Smooth muscle cell (in vitro differentiated cells): ENCODE measurements around the gene CLVS2. TPM values are rescaled to one million over a fixed set of nuclear protein-coding genes. Genes with fewer than 3 reads are reported as not detected.

ENCODE experiments used
- DNase-seq: peaks from one replicate; lab custom pipeline; 2025; ENCODE audit not compliant: unreplicated experiment; lab: John Stamatoyannopoulos, UW
- H2AFZ ChIP-seq: fragments of 200-600 bp; sonication (generic); 2 replicates; pipeline ENCODE4 v1.6.0; 2016; ENCODE audit warnings: antibody characterized with exemption, low read depth, mild to moderate bottlenecking
- H3F3A ChIP-seq: fragments of 200-600 bp; sonication (generic); 2 replicates; pipeline ENCODE4 v1.6.0; 2017; ENCODE audit warnings: antibody characterized with exemption, low read depth
- H3K27ac ChIP-seq: fragments of 200-600 bp; sonication (generic); 2 replicates; pipeline ENCODE4 v1.5.1; 2016; ENCODE audit warnings: low read depth, mild to moderate bottlenecking
- H3K27me3 ChIP-seq: fragments of 200-600 bp; sonication (generic); 2 replicates; pipeline ENCODE4 v1.6.1; 2016; ENCODE audit warnings: low read depth, mild to moderate bottlenecking
- H3K36me3 ChIP-seq: fragments of 200-600 bp; sonication (generic); 2 replicates; pipeline ENCODE4 v1.5.1; 2016; ENCODE audit warnings: low read depth
- H3K4me1 ChIP-seq: fragments of 200-600 bp; sonication (generic); 2 replicates; pipeline ENCODE4 v1.5.1; 2016; ENCODE audit warnings: low read depth
- H3K4me2 ChIP-seq: fragments of 200-600 bp; sonication (generic); 2 replicates; pipeline ENCODE4 v1.6.0; 2016; ENCODE audit warnings: mild to moderate bottlenecking
- H3K4me3 ChIP-seq: fragments of 200-600 bp; sonication (generic); 2 replicates; pipeline ENCODE4 v1.5.1; 2016; ENCODE audit warnings: mild to moderate bottlenecking
- H3K79me2 ChIP-seq: fragments of 200-600 bp; sonication (generic); 2 replicates; pipeline ENCODE4 v1.6.0; 2016; ENCODE audit warnings: low read depth, mild to moderate bottlenecking
- H3K9ac ChIP-seq: fragments of 200-600 bp; sonication (generic); 2 replicates; pipeline ENCODE4 v1.6.0; 2016; ENCODE audit warnings: low read depth
- H3K9me3 ChIP-seq: fragments of 200-600 bp; sonication (generic); replicated peaks from 2 replicates; pipeline ENCODE4 v1.5.1; 2016; ENCODE audit warnings: low read depth
- H4K20me1 ChIP-seq: fragments of 200-600 bp; sonication (generic); 2 replicates; pipeline ENCODE4 v1.6.0; 2016; ENCODE audit warnings: low read depth
- CTCF ChIP-seq: fragments of 200-600 bp; sonication (generic); IDR thresholded peaks from 2 replicates; pipeline ENCODE4 v1.5.1; 2017; ENCODE audit warnings: borderline replicate concordance, mild to moderate bottlenecking, antibody characterized with exemption; ENCODE audit not compliant: insufficient read depth, poor library complexity, severe bottlenecking
- WGBS: methylation state at CpG from one replicate; pipeline ENCODE4 v1.1.7; 2016; ENCODE audit warnings: low lambda C conversion rate; 5-methylcytosine and 5-hydroxymethylcytosine counted together
- polyA plus RNA-seq: library from polyadenylated mRNA; unstranded; fragments of >200 nt; fragmentation: Nextera tagmentation; extraction: Ambion mirVana; gene quantifications from 2 replicates; pipeline ENCODE4 v1.2.1, GENCODE V29; 2016
- total RNA-seq: library from RNA; depleted of rRNA; stranded (reverse); fragments of >200 nt; gene quantifications from 2 replicates; pipeline ENCODE4 v1.2.3, GENCODE V29; 2014

The CLVS2 gene
- total and polyA plus RNA-seq, 2 experiments from 2014 or later, result not detected

- Histone ChIP-seq H3K27me3 (peaks cover 48% of the 10 kb centered on the region), H3K4me1 (no peaks in the 10 kb centered on the region), H3K27ac (no peak overlapping the region), H3F3A (no peaks in the 10 kb centered on the region), H3K79me2 (no peaks in the 10 kb centered on the region), H4K20me1 (no peaks in the 10 kb centered on the region), H2AFZ (no peak overlapping the region), H3K4me3 (no peak overlapping the region), H3K9me3 (no peaks in the 10 kb centered on the region), H3K36me3 (no peaks in the 10 kb centered on the region), H3K9ac (no peak overlapping the region), H3K4me2 (no peak overlapping the region)
- DNase-seq, result no peak
- WGBS, result 73% methylated on average over 3 of the region's 3 CpGs
- no peak for TF ChIP-seq CTCF
Observed at GRCh38 chr6:123001540-123001939, 5.5 kb downstream of the CLVS2 start.

- Histone ChIP-seq H3K79me2 (no peaks in the 10 kb centered on the region), H3K27me3 (peaks cover 13% of the 10 kb centered on the region), H4K20me1 (no peaks in the 10 kb centered on the region), H3K4me3 (no peak overlapping the region), H3K27ac (no peak overlapping the region), H3K4me2 (no peak overlapping the region), H3K4me1 (no peaks in the 10 kb centered on the region), H3K9ac (no peak overlapping the region), H3K36me3 (no peaks in the 10 kb centered on the region), H2AFZ (no peak overlapping the region), H3K9me3 (no peaks in the 10 kb centered on the region), H3F3A (no peaks in the 10 kb centered on the region)
- no peak for TF ChIP-seq CTCF
- DNase-seq, result no peak
Observed at GRCh38 chr6:123007885-123008284, 11.8 kb downstream of the CLVS2 start.

GRCh38 chr6:123009059-123009458, 13.0 kb downstream of the CLVS2 start:
- Histone ChIP-seq H2AFZ (no peak overlapping the region), H3F3A (no peaks in the 10 kb centered on the region), H3K27ac (no peak overlapping the region), H3K9me3 (no peaks in the 10 kb centered on the region), H3K36me3 (no peaks in the 10 kb centered on the region), H3K4me1 (no peaks in the 10 kb centered on the region), H3K4me2 (no peak overlapping the region), H3K4me3 (no peak overlapping the region), H3K27me3 (peaks cover 13% of the 10 kb centered on the region), H3K79me2 (no peaks in the 10 kb centered on the region), H4K20me1 (no peaks in the 10 kb centered on the region), H3K9ac (no peak overlapping the region)
- DNase-seq, result no peak
- 81% methylated on average over 2 of the region's 2 CpGs for WGBS
- no peak for TF ChIP-seq CTCF

GRCh38 chr6:123014835-123015234, 18.8 kb downstream of the CLVS2 start:
- Histone ChIP-seq H3K4me3 (no peak overlapping the region), H3K27ac (no peak overlapping the region), H4K20me1 (no peaks in the 10 kb centered on the region), H3K4me1 (peaks cover 3% of the 10 kb centered on the region), H3K9me3 (no peaks in the 10 kb centered on the region), H2AFZ (no peak overlapping the region), H3K9ac (no peak overlapping the region), H3K4me2 (no peak overlapping the region), H3F3A (no peaks in the 10 kb centered on the region), H3K79me2 (no peaks in the 10 kb centered on the region), H3K27me3 (peaks cover 4% of the 10 kb centered on the region), H3K36me3 (no peaks in the 10 kb centered on the region)
- TF ChIP-seq CTCF, result no peak
- DNase-seq, result no peak
